Lung (tissue), 12 donors: Measurements from ENCODE around the gene ZFC3H1. TPM values are rescaled to one million over a fixed set of nuclear protein-coding genes. Genes with fewer than 3 reads are reported as not detected.

Experiments used
- ATAC-seq: fragments of 200-7000 bp; cut with Tn5 transposase; one replicate; pipeline ENCODE4 v1.9.1; 2020; ENCODE audit warnings: moderate number of reproducible peaks; ENCODE audit not compliant: insufficient read depth, low FRiP score
- DNase-seq, 3 donors: peaks; one replicate each; pipeline ENCODE4 v3.0.0-alpha.2; 2013 to 2017
- H3K27ac ChIP-seq, 2 donors: one replicate each; pipeline ENCODE4 v1.5.1; 2013; ENCODE audit warnings: mild to moderate bottlenecking in 2 of 2, moderate library complexity in 2 of 2, control low read depth in 1 of 2, inconsistent platforms in 1 of 2, low read depth in 1 of 2, low read length in 1 of 2
- H3K27me3 ChIP-seq, 3 donors: one replicate each; pipeline ENCODE4 v1.5.1; 2013; ENCODE audit warnings: low read length in 2 of 3; ENCODE audit not compliant: control insufficient read depth in 3 of 3, insufficient read depth in 3 of 3
- H3K36me3 ChIP-seq, 4 donors: one replicate each; pipeline ENCODE4 v1.5.1; 2013; ENCODE audit warnings: low read length in 4 of 4, mild to moderate bottlenecking in 1 of 4, moderate library complexity in 1 of 4; ENCODE audit not compliant: control insufficient read depth in 4 of 4, insufficient read depth in 4 of 4
- H3K4me1 ChIP-seq, 5 donors: one replicate each; pipeline ENCODE4 v1.5.1; 2013; ENCODE audit warnings: low read length in 5 of 5, mild to moderate bottlenecking in 2 of 5, moderate library complexity in 1 of 5; ENCODE audit not compliant: control insufficient read depth in 5 of 5, insufficient read depth in 5 of 5
- H3K4me3 ChIP-seq: one replicate; pipeline ENCODE4 v1.5.1; 2013; ENCODE audit warnings: mild to moderate bottlenecking, control low read depth, moderate library complexity
- H3K9ac ChIP-seq, 2 donors: one replicate each; pipeline ENCODE4 v1.5.1; 2013; ENCODE audit warnings: low read length in 2 of 2, control low read depth in 1 of 2; ENCODE audit not compliant: insufficient read depth in 1 of 2
- H3K9me3 ChIP-seq, 4 donors: one replicate each; pipeline ENCODE4 v1.5.1; 2013; ENCODE audit warnings: low read length in 3 of 4, mild to moderate bottlenecking in 1 of 4, moderate library complexity in 1 of 4; ENCODE audit not compliant: control insufficient read depth in 4 of 4, insufficient read depth in 3 of 4
- WGBS, 2 donors: extraction: QIAGEN DNeasy Blood & Tissue Kit; methylation state at CpG; one replicate each; pipeline ENCODE4 v1.1.7; 2013; 5-methylcytosine and 5-hydroxymethylcytosine counted together
- polyA plus RNA-seq, 2 donors: library from polyadenylated mRNA; stranded (reverse); fragments of 200-250 nt; gene quantifications; one replicate each; pipeline ENCODE4 v1.2.1, GENCODE V29; 2013
- total RNA-seq, 2 donors: library from RNA; depleted of rRNA in 1 of 2; stranded (reverse); fragments of >200 nt in 1 of 2; gene quantifications; one replicate each; pipeline ENCODE4 v1.2.1, GENCODE V29; 2014 to 2021
- TF ChIP-seq, protein P1 (sequence below): IDR thresholded peaks from 2 replicates; pipeline ENCODE4 v1.5.1; 2012; ENCODE audit warnings: mild to moderate bottlenecking; ENCODE audit errors: control extremely low read depth, extremely low read depth
- donor health status: control.
- donor health status: control.
- donor health status: Bipolar disorder and iron deficiency.
- donor health status: healthy.
- donor health status: DM: yes; HTN: yes; CAD: no.

Gene ZFC3H1
- total and polyA plus RNA-seq, 4 donors = 15.5 to 107 (median 29.6) TPM

- TF ChIP-seq, protein P1, sequence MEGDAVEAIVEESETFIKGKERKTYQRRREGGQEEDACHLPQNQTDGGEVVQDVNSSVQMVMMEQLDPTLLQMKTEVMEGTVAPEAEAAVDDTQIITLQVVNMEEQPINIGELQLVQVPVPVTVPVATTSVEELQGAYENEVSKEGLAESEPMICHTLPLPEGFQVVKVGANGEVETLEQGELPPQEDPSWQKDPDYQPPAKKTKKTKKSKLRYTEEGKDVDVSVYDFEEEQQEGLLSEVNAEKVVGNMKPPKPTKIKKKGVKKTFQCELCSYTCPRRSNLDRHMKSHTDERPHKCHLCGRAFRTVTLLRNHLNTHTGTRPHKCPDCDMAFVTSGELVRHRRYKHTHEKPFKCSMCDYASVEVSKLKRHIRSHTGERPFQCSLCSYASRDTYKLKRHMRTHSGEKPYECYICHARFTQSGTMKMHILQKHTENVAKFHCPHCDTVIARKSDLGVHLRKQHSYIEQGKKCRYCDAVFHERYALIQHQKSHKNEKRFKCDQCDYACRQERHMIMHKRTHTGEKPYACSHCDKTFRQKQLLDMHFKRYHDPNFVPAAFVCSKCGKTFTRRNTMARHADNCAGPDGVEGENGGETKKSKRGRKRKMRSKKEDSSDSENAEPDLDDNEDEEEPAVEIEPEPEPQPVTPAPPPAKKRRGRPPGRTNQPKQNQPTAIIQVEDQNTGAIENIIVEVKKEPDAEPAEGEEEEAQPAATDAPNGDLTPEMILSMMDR = no peak
- Histone ChIP-seq H3K9ac (no peak overlapping the region), H3K36me3 (no peaks in the 10 kb centered on the region), H3K27me3 (no peaks in the 10 kb centered on the region), H3K4me3 (no peak overlapping the region), H3K4me1 (no peaks in the 10 kb centered on the region), H3K27ac (no peak overlapping the region), H3K9me3 (no peaks in the 10 kb centered on the region)
- DNase-seq = no peak
- no peak for ATAC-seq
Measured at GRCh38 chr12:71671311-71671710, 7.7 kb upstream of the ZFC3H1 start.

- H3K27ac ChIP-seq = no peak overlapping the region
- H3K9ac ChIP-seq = no peak overlapping the region
- H3K4me1 ChIP-seq = peaks cover 0 to 24% (median 7%) of the 10 kb centered on the region in 5 donors
- H3K9me3 ChIP-seq = no peaks in the 10 kb centered on the region
- TF ChIP-seq, protein P1 = no peak
- DNase-seq (no peak), ATAC-seq (no peak)
- H3K27me3 ChIP-seq = no peaks in the 10 kb centered on the region
- no peak overlapping the region for H3K4me3 ChIP-seq
- H3K36me3 ChIP-seq = peaks cover 0 to 3% (median 0%) of the 10 kb centered on the region in 4 donors
- WGBS, 2 donors = 97 to 98% methylated on average over 5 of the region's 5 CpGs
Measured at GRCh38 chr12:71666259-71666658, 2.6 kb upstream of the ZFC3H1 start.

DNA sequence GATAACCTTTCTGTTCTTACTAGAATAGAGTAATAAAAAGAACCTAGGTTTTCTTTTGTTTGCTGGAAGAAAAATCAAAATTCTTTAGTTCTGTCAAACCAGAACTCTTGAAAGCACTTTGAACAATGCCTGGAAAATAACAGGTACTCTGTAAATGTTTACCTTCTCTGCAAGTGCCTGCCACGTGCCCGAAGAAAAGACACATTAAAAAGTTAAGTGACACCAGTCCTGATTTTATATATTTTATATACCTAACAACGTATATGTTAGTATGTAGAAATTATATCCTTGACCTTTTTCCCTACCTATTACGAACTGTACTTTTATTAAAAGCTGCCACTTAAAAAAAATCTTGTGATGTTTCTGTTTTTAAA, 1.4 kb upstream of the ZFC3H1 start:
- no peak for ATAC-seq
- WGBS, 2 donors = 14 to 24% methylated on average over 4 of the region's 4 CpGs
- H3K4me3 ChIP-seq = no peak overlapping the region

More for the DNA sequence above, 1.4 kb upstream of the ZFC3H1 start:
- Histone ChIP-seq H3K9ac (peak overlapping the region; percentile 90 to 100), H3K27ac (no peak overlapping the region), H3K9me3 (no peaks in the 10 kb centered on the region), H3K27me3 (no peaks in the 10 kb centered on the region), H3K4me1 (peaks cover 0 to 25% (median 7%) of the 10 kb centered on the region in 5 donors), H3K36me3 (peaks cover 0 to 6% (median 2%) of the 10 kb centered on the region in 4 donors)
- DNase-seq = peak in 1 of 3 donors; percentile 48
- TF ChIP-seq, protein P1 = no peak
